Measurements from ENCODE around the gene EPN1. TPM values are rescaled to one million over a fixed set of nuclear protein-coding genes. Genes with fewer than 3 reads are reported as not detected.

EPN1 gene
- total RNA-seq, 1 experiment from 2014 or later, result 197 TPM

Other genes starting within 250 kb of the EPN1 start
- gene SHISA7, start 231.9 kb upstream of the EPN1 start, total RNA-seq (2022), result not detected in 2 replicates
- 40.6 and 49.6 TPM in 2 replicates for gene ISOC2, start 213.6 kb upstream of the EPN1 start, total RNA-seq (2022)
- gene C19orf85, start 210.5 kb upstream of the EPN1 start, total RNA-seq (2022), result not detected in 2 replicates
- gene ZNF628, start 198.6 kb upstream of the EPN1 start, total RNA-seq (2022), result 12.3 and 13.9 TPM in 2 replicates
- gene NAT14, start 190.0 kb upstream of the EPN1 start, total RNA-seq (2022), result 40.9 and 45.2 TPM in 2 replicates
- 0.58 and 0.86 TPM in 2 replicates for gene SSC5D, start 186.8 kb upstream of the EPN1 start, total RNA-seq (2022)
- not detected in 2 replicates for gene SBK2, start 138.1 kb upstream of the EPN1 start, total RNA-seq (2022)
- gene SBK3, start 129.7 kb upstream of the EPN1 start, total RNA-seq (2022), result 2.3 and 2.4 TPM in 2 replicates
- 26.5 and 30.4 TPM in 2 replicates for gene ZNF579, start 94.4 kb upstream of the EPN1 start, total RNA-seq (2022)
- 27.2 and 27.7 TPM in 2 replicates for gene FIZ1, start 75.7 kb upstream of the EPN1 start, total RNA-seq (2022)
- 10.8 and 11.1 TPM in 2 replicates for gene ZNF524, start 74.9 kb upstream of the EPN1 start, total RNA-seq (2022)
- 13.2 and 14.5 TPM in 2 replicates for gene ZNF865, start 69.6 kb upstream of the EPN1 start, total RNA-seq (2022)
- gene ZNF784, start 50.7 kb upstream of the EPN1 start, total RNA-seq (2022), result 8.5 and 10.2 TPM in 2 replicates
- 38.5 and 41.4 TPM in 2 replicates for gene ZNF580, start 34.2 kb upstream of the EPN1 start, total RNA-seq (2022)
- 46.2 and 47.4 TPM in 2 replicates for gene ZNF581, start 31.6 kb upstream of the EPN1 start, total RNA-seq (2022)
- gene CCDC106, start 27.0 kb upstream of the EPN1 start, total RNA-seq (2022), result 17.4 and 17.6 TPM in 2 replicates
- gene U2AF2, start 20.2 kb upstream of the EPN1 start, total RNA-seq (2022), result 289 TPM in 2 replicates
- gene NLRP9, start 63.2 kb downstream of the EPN1 start, total RNA-seq (2022), result not detected in 2 replicates
- not detected in 2 replicates for gene RFPL4A, start 83.9 kb downstream of the EPN1 start, total RNA-seq (2022)
- not detected in 2 replicates for gene RFPL4AL1, start 93.9 kb downstream of the EPN1 start, total RNA-seq (2022)
- gene NLRP11, start 156.8 kb downstream of the EPN1 start, total RNA-seq (2022), result 0.26 and 0.43 TPM in 2 replicates
- not detected in 2 replicates for gene NLRP4, start 161.3 kb downstream of the EPN1 start, total RNA-seq (2022)

Data from Caco-2 (cell line).